Raji (cell line): ENCODE data around the gene CLIC3.

Experiments used
- POLR2A ChIP-seq: IDR thresholded peaks from 2 replicates; pipeline ENCODE4 v1.6.1; 2011; ENCODE audit warnings: low read depth, low read length, control low read depth; ENCODE audit not compliant: insufficient read depth

The CLIC3 gene

GRCh38 chr9:137014166-137014565, 17.8 kb upstream of the CLIC3 start:
- no peak for TF ChIP-seq POLR2A

DNA sequence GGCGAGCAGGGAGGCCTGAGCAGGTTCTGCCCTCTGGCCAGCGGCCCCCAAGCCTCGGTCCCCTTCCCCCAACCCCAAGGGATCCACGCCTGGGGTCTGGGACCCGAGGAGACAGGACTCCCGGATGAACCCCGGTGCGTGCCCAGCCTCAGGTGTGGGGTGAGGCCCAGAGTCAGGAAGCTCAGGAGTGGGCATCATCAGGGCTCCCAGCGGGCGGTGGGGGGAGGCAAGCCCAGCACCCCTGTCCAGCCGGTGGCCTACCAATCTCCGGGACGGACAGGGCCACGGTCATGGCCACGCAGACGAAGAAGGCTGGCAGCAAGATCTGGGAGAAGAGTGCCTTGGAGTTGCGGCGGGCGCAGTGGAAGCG, 17.2 kb upstream of the CLIC3 start:
- no peak for TF ChIP-seq POLR2A

DNA sequence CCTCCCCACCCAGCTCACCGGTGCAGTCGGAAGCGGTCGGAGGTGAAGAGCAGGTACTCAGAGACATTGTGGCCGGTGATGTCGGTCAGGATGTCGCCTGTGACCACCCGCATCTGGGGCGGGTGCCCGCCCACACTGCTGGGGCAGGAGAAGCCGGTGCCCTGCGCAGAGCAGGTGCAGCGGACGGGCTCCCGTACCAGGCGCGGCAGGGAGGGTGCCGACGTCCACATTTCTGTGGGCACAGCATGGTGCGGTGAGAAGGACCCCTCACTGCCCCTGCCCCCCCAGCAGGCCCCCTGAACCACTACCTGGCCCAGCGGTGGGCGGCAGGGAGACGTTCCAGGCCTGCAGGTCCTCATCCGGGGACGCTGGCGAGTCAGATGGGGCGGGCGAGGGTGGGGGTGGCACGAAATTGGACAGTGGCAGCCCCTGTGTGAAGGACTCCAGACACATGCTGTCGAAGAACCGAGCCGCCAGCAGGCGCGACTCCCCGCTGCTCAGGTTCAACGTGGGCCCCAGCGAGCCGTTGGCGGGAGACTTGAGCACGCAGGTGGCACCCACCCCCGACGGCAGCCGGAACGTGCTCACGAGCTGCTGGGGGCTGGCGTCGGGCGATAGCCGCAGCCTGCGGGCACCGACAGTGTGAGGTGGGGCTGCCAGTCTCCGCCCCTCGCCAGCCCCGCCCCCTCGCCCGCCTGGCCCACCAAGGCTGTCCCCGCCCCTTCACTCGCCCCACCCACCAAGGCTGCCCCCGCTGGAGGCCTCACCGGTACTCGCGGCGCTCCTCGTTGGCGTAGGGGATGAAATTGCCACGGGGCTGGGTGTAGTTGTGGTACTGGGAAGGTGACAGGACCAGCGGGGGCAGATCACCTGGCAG, 16.6 kb upstream of the CLIC3 start:
- TF ChIP-seq POLR2A = no peak

DNA sequence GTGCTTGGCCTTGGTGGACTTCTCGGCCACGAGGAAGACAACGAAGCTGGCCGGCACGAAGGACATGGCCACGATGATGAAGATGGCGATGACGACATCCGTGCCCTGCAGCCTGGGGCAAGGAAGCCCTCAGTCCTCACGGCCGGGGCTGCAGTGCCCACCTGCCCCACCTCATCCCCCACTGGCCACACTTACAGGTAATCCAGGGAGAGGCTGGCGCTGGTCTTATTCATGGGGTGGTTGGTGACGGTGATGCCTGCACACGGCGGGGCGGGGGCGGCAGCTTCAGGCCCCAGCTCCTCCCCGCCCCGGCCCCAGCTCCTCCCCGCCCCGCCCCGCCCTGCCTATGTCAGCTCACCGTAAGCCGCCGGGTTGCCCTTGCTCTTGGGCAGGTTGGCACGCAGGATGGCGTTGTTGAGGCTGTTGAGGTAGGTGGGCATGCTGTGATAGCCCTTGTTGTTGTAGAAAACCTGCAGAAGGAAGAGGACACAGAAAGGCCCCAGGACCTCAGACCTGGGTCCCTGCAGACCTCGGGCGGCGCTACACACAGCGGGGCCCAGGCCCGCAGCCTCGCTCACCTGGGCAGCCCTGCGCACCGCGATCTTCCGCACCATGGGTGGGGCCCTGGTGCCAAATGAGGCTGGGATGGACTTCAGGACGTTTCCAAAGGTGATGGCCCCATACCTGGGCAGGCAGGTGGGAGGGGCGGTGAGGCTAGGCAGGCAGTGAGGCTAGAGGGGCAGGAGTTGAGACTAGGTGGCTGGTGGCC, 15.7 kb upstream of the CLIC3 start:
- no peak for TF ChIP-seq POLR2A

DNA sequence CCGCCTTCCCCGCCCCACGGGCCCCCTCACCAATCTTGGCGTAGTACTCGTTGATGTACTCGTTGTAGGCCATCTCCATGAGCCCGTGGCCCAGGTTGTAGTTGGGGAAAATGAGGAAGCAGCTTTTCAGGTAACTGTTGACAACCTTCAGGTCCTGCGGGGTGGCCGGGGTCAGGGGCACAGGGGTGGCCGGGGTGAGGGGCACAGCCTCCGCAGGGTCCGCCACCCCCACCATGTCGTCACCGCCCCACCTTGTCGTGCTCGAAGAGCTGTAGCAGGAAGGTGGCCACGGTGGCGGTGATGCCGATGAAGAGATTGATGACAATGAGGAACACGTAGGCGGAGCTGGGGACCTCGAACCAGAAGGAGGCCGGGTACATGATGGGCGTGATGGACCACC, 14.8 kb upstream of the CLIC3 start:
- no peak for TF ChIP-seq POLR2A

- TF ChIP-seq POLR2A = no peak
Observed at GRCh38 chr9:137009938-137010732, 13.8 kb upstream of the CLIC3 start.

GRCh38 chr9:137009217-137009616, 12.8 kb upstream of the CLIC3 start:
- TF ChIP-seq POLR2A = no peak

DNA sequence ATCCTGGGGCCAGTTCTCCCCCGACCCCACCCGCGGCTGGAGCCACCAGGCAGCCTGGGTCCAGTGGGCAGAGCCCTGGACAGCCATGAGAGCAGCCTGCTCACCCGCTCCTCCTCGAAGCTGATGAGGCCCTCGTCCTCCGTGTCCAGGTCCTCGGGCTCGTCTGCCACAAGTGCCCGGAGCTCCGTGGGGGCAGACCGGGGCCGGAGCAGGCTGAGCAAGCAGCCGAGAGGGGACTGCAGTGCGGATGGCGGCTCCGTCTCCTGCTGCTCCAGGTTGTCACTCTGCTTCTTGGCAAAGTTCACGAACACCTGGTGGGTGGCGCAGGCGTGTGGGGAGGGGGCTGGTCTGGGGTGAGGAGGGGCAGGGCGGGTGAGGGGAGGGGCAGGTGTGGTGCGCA, 11.9 kb upstream of the CLIC3 start:
- TF ChIP-seq POLR2A = no peak

- no peak for TF ChIP-seq POLR2A
Observed at GRCh38 chr9:137007816-137008270, 11.5 kb upstream of the CLIC3 start.

DNA sequence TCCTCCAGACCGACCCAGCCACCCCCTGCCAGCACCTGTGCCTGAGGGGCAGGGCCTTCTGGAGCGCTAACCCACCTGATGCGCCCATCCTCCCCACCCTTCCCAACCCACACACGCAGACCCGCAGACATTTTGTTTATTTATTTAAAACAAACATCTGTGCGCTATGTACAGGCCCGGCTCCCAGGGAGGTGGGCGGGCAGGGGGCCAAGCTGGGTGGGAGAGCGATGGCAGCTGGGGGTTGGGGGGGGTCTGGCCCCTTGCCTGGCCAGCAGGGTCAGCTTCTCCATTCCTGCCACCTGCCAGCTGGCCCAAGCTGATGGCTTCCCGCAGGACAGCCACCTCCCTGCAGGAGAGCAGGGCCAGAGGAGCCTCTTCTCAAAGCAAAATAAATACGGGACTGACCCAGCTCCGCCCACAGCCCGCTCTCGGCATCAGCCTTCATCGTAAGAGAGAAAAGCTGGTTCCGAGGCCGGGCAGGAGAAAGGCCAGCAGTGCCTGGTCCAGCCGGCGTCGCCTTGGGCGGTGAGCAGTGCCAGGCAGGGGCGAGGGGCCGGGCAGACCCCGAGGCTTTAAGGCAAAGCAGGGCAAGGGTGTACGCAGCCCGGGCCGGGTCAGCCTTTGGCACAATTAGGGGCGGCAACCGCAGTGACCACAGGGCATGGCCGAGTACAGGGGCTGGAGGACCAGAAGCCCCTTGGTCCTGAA, 10.9 kb upstream of the CLIC3 start:
- no peak for TF ChIP-seq POLR2A

DNA sequence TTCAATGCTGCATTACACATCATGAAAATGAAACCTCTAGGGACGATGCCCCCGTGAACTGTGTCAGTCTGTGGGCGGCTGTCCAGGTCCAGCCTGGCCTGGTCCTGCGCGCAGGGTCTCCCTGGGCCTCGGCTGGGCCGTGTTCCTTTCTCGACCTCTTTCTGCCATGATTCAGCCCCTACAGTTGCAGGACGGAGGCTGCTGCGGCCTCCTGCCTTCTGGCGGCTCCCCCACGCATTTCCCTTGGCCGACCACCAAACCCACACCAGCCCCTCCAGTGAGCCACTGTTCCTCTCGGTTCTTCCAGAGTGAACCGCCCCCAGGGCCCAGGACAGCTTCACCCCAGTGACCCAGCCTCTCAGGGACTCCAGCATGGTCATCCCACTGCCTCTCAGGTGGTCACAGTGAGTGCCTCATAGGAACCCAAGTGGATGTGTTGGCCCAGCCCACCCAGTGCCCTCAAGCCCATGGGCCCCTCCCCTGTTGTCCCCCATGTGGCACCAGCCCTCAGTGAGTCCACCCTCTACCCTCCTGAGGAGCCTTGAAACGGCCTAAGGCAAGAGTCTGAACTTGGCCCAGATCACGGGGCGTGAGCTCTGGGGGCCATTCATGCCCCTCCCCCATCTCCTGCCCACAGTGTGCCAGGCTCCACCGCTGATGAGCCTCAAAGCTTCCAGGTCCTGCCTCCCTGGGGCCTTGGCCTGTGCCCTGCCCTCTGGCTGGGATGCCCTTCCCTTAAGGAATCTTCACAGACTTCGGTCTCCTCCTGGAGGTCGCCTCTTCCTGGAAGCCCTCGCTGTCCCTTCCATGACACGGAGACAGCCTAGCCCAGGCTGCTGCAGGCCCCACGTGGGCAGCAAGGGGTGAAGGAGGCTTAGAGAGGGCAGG, 10.0 kb upstream of the CLIC3 start:
- no peak for TF ChIP-seq POLR2A

- TF ChIP-seq POLR2A = no peak
Observed at GRCh38 chr9:137002646-137003041, 6.3 kb upstream of the CLIC3 start.

GRCh38 chr9:137001857-137002645, 5.7 kb upstream of the CLIC3 start:
- no peak for TF ChIP-seq POLR2A
